SK-N-SH treated with all-trans-retinoic acid at 6 μM for 48 hours (cell line): ENCODE measurements around the gene NTN1.

Source experiments
- CREB5 ChIP-seq: fragments of 250-450 bp; sonication (Bioruptor Pico); IDR thresholded peaks from 2 replicates; pipeline ENCODE4 v1.5.1; 2020; ENCODE audit warnings: low read depth, mild to moderate bottlenecking, moderate library complexity
- CSRNP3 ChIP-seq: fragments of 250-450 bp; sonication (Bioruptor Pico); IDR thresholded peaks from 2 replicates; pipeline ENCODE4 v1.5.1; 2021; ENCODE audit warnings: mild to moderate bottlenecking, moderate library complexity
- ISL1 ChIP-seq: fragments of 250-450 bp; sonication (Bioruptor Pico); IDR thresholded peaks from 2 replicates; pipeline ENCODE4 v2.1.2; 2022; ENCODE audit warnings: mild to moderate bottlenecking, moderate library complexity
- OSR1 ChIP-seq: fragments of 250-450 bp; sonication (Bioruptor Pico); IDR thresholded peaks from 2 replicates; pipeline ENCODE4 v1.8.0; 2022; ENCODE audit warnings: moderate library complexity, mild to moderate bottlenecking, inconsistent platforms
- PATZ1 ChIP-seq: fragments of 250-450 bp; sonication (Bioruptor Pico); IDR thresholded peaks from 2 replicates; pipeline ENCODE4 v1.8.0; 2020; ENCODE audit warnings: mild to moderate bottlenecking, moderate library complexity, borderline replicate concordance
- TCF4 ChIP-seq: fragments of 250-450 bp; sonication (Bioruptor Pico); IDR thresholded peaks from 2 replicates; pipeline ENCODE4 v1.8.0; 2021; ENCODE audit warnings: mild to moderate bottlenecking, moderate library complexity, borderline replicate concordance
- ZC3H10 ChIP-seq: fragments of 250-450 bp; sonication (Bioruptor Pico); IDR thresholded peaks from 2 replicates; pipeline ENCODE4 v1.5.1; 2021; ENCODE audit warnings: mild to moderate bottlenecking, moderate library complexity
- ZNF70 ChIP-seq: fragments of 450-650 bp; formaldehyde crosslinking; IDR thresholded peaks from 2 replicates; pipeline ENCODE4 v1.5.0; 2020; ENCODE audit warnings: mild to moderate bottlenecking, moderate library complexity

- TF ChIP-seq TCF4 (no peak), CREB5 (CRISPR knock-in tag) (no peak), PATZ1 (no peak), ZC3H10 (no peak), ZNF70 (no peak), CSRNP3 (CRISPR knock-in tag) (no peak), OSR1 (CRISPR knock-in tag) (no peak), ISL1 (CRISPR knock-in tag) (no peak)
These were observed 43.1 kb downstream of the NTN1 start for GRCh38 chr17:9064311-9064834.
